Caco-2 (cell line): Measurements from ENCODE around the gene FBXO17. TPM values are rescaled to one million over a fixed set of nuclear protein-coding genes. Genes with fewer than 3 reads are reported as not detected.

Experiments used
- BruUV-seq: library from RNA; stranded (reverse); fragments of 400-500 nt; replicated peaks from 2 replicates; lab custom pipeline; 2021; lab: Mats Ljungman, UMichigan
- CTCF ChIA-PET: fragments of 300-600 bp; sonication (Branson Sonifier 250); formaldehyde crosslinking; loops from one replicate; lab custom pipeline; 2022; ENCODE audit warnings: antibody characterized with exemption; lab: Charles Lee
- POLR2A ChIA-PET: fragments of 300-600 bp; sonication (Branson Sonifier 250); formaldehyde crosslinking; loops from one replicate; lab custom pipeline; 2022; ENCODE audit warnings: antibody characterized with exemption; lab: Charles Lee
- DNase-seq, 2 experiments: peaks; one replicate each; pipeline versions ENCODE4 v3.0.0 to v3.0.0-alpha.2; 2020 to 2022
- H3K27me3 ChIP-seq: replicated peaks from 2 replicates; pipeline ENCODE4 v1.6.0; 2011; ENCODE audit warnings: low read length; ENCODE audit not compliant: control insufficient read depth, insufficient read depth
- H3K36me3 ChIP-seq: 2 replicates; pipeline ENCODE4 v1.5.1; 2011; ENCODE audit warnings: low read length; ENCODE audit not compliant: control insufficient read depth, insufficient read depth
- H3K4me1 ChIP-seq: fragments of 250-450 bp; sonication (Bioruptor Pico); 2 replicates; pipeline ENCODE4 v1.5.1; 2020; ENCODE audit warnings: mild to moderate bottlenecking
- H3K4me3 ChIP-seq: 2 replicates; pipeline ENCODE4 v1.5.1; 2011; ENCODE audit warnings: low read depth, mild to moderate bottlenecking, control low read depth, low read length
- H3K9me3 ChIP-seq: fragments of 250-450 bp; sonication (Bioruptor Pico); 2 replicates; pipeline ENCODE4 v1.5.1; 2020; ENCODE audit warnings: mild to moderate bottlenecking, moderate library complexity
- H3K27ac Mint-ChIP-seq: one replicate; pipeline ENCODE4 v1.8.0; 2022; ENCODE audit warnings: mixed read lengths; ENCODE audit not compliant: unreplicated experiment
- H3K27me3 Mint-ChIP-seq: one replicate; pipeline ENCODE4 v1.8.0; 2022; ENCODE audit warnings: mixed read lengths; ENCODE audit not compliant: insufficient read depth, unreplicated experiment
- H3K36me3 Mint-ChIP-seq: one replicate; pipeline ENCODE4 v1.8.0; 2022; ENCODE audit warnings: mild to moderate bottlenecking, mixed read lengths; ENCODE audit not compliant: insufficient read depth, unreplicated experiment
- H3K4me1 Mint-ChIP-seq: one replicate; pipeline ENCODE4 v1.8.0; 2022; ENCODE audit warnings: low read depth, mixed read lengths; ENCODE audit not compliant: unreplicated experiment
- H3K4me3 Mint-ChIP-seq: one replicate; pipeline ENCODE4 v1.8.0; 2022; ENCODE audit warnings: mild to moderate bottlenecking, moderate library complexity, mixed read lengths; ENCODE audit not compliant: unreplicated experiment
- H3K9me3 Mint-ChIP-seq: one replicate; pipeline ENCODE4 v1.8.0; 2022; ENCODE audit warnings: mixed read lengths; ENCODE audit not compliant: unreplicated experiment
- intact Hi-C: fragments of 100-400 bp; cut with micrococcal nuclease; formaldehyde crosslinking; loops from one replicate; pipeline ENCODE4 v1.10.0; 2022; ENCODE audit not compliant: unreplicated experiment
- total RNA-seq: library from RNA; stranded (reverse); gene quantifications from 2 replicates; pipeline ENCODE4 v1.2.3, GENCODE V29; 2022
- TF ChIP-seq, protein P1 (sequence below), 2 experiments: fragments of 200-600 bp in 1 of 2; IDR thresholded peaks; 1 replicate in 1 of 2; 2 replicates in 1 of 2; pipeline versions ENCODE4 v1.5.1 to v1.8.0; 2011 to 2022; ENCODE audit warnings: antibody characterized with exemption in 1 of 2, control low read depth in 1 of 2, inconsistent platforms in 1 of 2, low read depth in 1 of 2, low read length in 1 of 2, mild to moderate bottlenecking in 1 of 2, moderate library complexity in 1 of 2; ENCODE audit not compliant: insufficient read depth in 1 of 2, severe bottlenecking in 1 of 2, unreplicated experiment in 1 of 2

Gene FBXO17
- total RNA-seq, 1 experiment from 2014 or later: 42.8 TPM

DNA sequence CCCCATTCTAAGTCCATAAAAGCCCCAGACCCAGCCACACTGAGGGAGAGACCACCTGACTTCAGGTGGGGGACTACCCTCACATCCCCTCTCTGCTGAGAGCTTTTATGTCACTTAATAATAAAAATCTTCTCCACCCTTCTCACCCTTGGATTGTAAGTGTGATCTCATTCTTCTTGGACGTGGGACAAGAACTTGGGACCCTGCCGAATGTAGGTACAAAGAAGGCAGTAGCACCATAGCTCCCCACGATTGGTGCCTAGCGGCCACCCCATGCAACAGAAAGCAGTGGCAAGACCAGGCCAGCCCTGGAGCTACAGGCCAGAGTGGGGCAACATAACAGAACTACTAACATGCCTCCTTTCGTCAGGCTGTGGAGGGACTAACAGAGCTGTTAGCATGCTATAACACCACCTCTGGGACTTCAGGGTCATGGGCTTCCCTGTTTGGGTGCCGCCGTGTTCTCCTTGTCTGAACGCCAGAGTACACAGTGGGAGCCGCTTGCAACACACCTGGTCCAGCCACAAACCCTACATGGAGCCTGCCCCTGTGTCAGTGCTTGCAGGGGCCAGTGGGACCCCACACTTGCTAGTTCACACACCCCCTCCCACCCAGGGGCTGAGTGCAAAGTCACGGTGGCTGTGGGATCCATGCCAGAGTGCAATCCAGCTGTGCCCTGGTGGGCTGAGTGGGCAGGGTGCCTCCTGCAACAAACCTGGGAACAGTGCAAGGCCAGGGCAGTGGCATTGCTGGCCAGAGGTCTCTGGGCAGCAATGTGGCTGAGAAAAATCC lies 5.2 kb upstream of the FBXO17 start:
- H3K27me3 ChIP-seq: no peaks in the 10 kb centered on the region
- H3K4me1 ChIP-seq: peaks cover 10% of the 10 kb centered on the region
- Mint-ChIP-seq H3K4me3 (no peak overlapping the region), H3K36me3 (peaks cover 13% of the 10 kb centered on the region), H3K27ac (no peak overlapping the region), H3K9me3 (peaks cover 11% of the 10 kb centered on the region), H3K27me3 (no peaks in the 10 kb centered on the region), H3K4me1 (no peaks in the 10 kb centered on the region)
- ChIA-PET CTCF (interaction anchor here (1.5 kb wide), 1 partner anchor 15 kb away, joined by 4 read pairs; no protein-coding TSS in a partner anchor), POLR2A (no interaction called here)
- TF ChIP-seq, protein P1, sequence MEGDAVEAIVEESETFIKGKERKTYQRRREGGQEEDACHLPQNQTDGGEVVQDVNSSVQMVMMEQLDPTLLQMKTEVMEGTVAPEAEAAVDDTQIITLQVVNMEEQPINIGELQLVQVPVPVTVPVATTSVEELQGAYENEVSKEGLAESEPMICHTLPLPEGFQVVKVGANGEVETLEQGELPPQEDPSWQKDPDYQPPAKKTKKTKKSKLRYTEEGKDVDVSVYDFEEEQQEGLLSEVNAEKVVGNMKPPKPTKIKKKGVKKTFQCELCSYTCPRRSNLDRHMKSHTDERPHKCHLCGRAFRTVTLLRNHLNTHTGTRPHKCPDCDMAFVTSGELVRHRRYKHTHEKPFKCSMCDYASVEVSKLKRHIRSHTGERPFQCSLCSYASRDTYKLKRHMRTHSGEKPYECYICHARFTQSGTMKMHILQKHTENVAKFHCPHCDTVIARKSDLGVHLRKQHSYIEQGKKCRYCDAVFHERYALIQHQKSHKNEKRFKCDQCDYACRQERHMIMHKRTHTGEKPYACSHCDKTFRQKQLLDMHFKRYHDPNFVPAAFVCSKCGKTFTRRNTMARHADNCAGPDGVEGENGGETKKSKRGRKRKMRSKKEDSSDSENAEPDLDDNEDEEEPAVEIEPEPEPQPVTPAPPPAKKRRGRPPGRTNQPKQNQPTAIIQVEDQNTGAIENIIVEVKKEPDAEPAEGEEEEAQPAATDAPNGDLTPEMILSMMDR (IDR thresholded peaks at IDR 0.05; ENCODE audit: insufficient read depth in 1 of 2, low read depth in 1 of 2, low read length in 1 of 2, severe bottlenecking in 1 of 2, unreplicated experiment in 1 of 2): no peak
- DNase-seq: no peak
- no TSS peak for BruUV-seq
- no peaks in the 10 kb centered on the region for H3K36me3 ChIP-seq
- peaks cover 16% of the 10 kb centered on the region for H3K9me3 ChIP-seq
- intact Hi-C loops: no loop called here
- no peak overlapping the region for H3K4me3 ChIP-seq

DNA sequence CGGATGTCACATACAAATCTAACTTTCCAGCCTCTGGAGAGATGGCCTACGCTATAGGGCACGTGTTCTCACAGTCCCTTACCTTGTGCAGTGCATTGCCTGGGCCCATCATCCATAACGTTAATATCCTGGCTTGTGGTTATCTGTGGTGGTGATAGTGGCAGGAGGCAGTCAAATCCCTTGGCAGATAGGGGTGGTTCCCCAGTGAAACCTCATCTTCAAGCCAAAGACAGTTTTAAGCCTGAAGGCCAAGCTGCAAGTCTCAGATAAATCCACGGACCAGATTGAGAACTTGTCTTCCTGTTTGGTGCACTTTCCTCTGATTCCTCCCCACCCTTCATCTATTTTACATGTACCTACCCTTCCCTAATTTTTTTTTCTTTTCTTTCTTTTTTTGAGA lies 4.3 kb upstream of the FBXO17 start:
- H3K27me3 ChIP-seq: no peaks in the 10 kb centered on the region
- peaks cover 20% of the 10 kb centered on the region for H3K36me3 Mint-ChIP-seq
- H3K4me1 ChIP-seq: peaks cover 10% of the 10 kb centered on the region
- intact Hi-C loops: no loop called here
- H3K9me3 Mint-ChIP-seq: peaks cover 11% of the 10 kb centered on the region
- H3K27ac Mint-ChIP-seq: no peak overlapping the region
- H3K4me3 ChIP-seq: no peak overlapping the region
- no peaks in the 10 kb centered on the region for H3K36me3 ChIP-seq
- ChIA-PET POLR2A (no interaction called here), CTCF (no interaction called here)
- H3K9me3 ChIP-seq: peaks cover 13% of the 10 kb centered on the region
- TF ChIP-seq, protein P1 (IDR thresholded peaks at IDR 0.05; ENCODE audit: insufficient read depth in 1 of 2, low read depth in 1 of 2, low read length in 1 of 2, severe bottlenecking in 1 of 2, unreplicated experiment in 1 of 2): no peak
- no TSS peak for BruUV-seq
- H3K4me1 Mint-ChIP-seq: no peaks in the 10 kb centered on the region
- H3K27me3 Mint-ChIP-seq: no peaks in the 10 kb centered on the region
- no peak for DNase-seq
- H3K4me3 Mint-ChIP-seq: no peak overlapping the region

DNA sequence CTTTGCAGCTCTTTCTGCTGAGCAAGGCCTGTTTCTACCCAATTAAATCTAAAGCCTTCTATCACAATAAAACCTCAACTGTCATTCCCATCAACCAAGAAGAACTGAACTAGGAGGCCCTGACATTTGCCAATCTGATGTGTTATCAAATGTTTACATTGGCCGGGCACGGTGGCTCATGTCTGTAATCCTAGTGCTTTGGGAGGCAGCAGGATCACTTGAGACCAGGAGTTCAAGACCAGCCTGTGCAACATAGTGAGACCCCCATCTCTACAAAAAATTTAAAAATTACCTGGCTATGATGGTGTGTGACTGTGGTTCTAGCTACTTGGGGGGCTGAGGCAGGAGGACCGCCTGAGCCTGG lies 2.8 kb upstream of the FBXO17 start:
- TF ChIP-seq, protein P1 (IDR thresholded peaks at IDR 0.05; ENCODE audit: insufficient read depth in 1 of 2, low read depth in 1 of 2, low read length in 1 of 2, severe bottlenecking in 1 of 2, unreplicated experiment in 1 of 2): no peak
- Mint-ChIP-seq H3K27me3 (no peaks in the 10 kb centered on the region), H3K27ac (no peak overlapping the region), H3K4me1 (no peaks in the 10 kb centered on the region), H3K9me3 (peaks cover 11% of the 10 kb centered on the region), H3K4me3 (no peak overlapping the region), H3K36me3 (peaks cover 27% of the 10 kb centered on the region)
- Histone ChIP-seq H3K27me3 (no peaks in the 10 kb centered on the region), H3K4me3 (no peak overlapping the region), H3K9me3 (peaks cover 13% of the 10 kb centered on the region), H3K4me1 (peaks cover 15% of the 10 kb centered on the region), H3K36me3 (no peaks in the 10 kb centered on the region)
- intact Hi-C loops: no loop called here
- no TSS peak for BruUV-seq
- CTCF ChIA-PET: no interaction called here
- POLR2A ChIA-PET: no interaction called here
- no peak for DNase-seq
